WTC11 (cell line): Measurements from ENCODE around the gene KIF5A. TPM values are rescaled to one million over a fixed set of nuclear protein-coding genes. Genes with fewer than 3 reads are reported as not detected.

Experiments
- ATAC-seq: fragments of 200-7000 bp; cut with Tn5 transposase; 2 replicates; pipeline ENCODE4 v1.10.0; 2021; ENCODE audit warnings: mild to moderate bottlenecking, moderate library complexity
- CTCF ChIA-PET: fragments of 300-600 bp; sonication (Branson Sonifier 250); formaldehyde crosslinking; loops from one replicate; lab custom pipeline; 2021; ENCODE audit warnings: antibody characterized with exemption; lab: Charles Lee
- POLR2A ChIA-PET: fragments of 350-600 bp; sonication (Branson Sonifier 250); formaldehyde crosslinking; loops from one replicate; lab custom pipeline; 2021; ENCODE audit warnings: antibody characterized with exemption; lab: Charles Lee
- DNase-seq: peaks from one replicate; pipeline ENCODE4 v3.0.0; 2021; ENCODE audit warnings: low spot score
- H3K27ac Mint-ChIP-seq: 2 replicates; pipeline ENCODE4 v1.8.0; 2021; ENCODE audit warnings: mixed read lengths
- H3K27me3 Mint-ChIP-seq: 2 replicates; pipeline ENCODE4 v1.8.0; 2021; ENCODE audit warnings: low read depth, mild to moderate bottlenecking, moderate library complexity, mixed read lengths
- H3K36me3 Mint-ChIP-seq: 2 replicates; pipeline ENCODE4 v1.8.0; 2021; ENCODE audit warnings: mixed read lengths
- H3K4me1 Mint-ChIP-seq: 2 replicates; pipeline ENCODE4 v1.8.0; 2022; ENCODE audit warnings: mixed read lengths
- H3K4me3 Mint-ChIP-seq: 2 replicates; pipeline ENCODE4 v1.8.0; 2021; ENCODE audit warnings: mild to moderate bottlenecking, moderate library complexity, mixed read lengths
- H3K9me3 Mint-ChIP-seq: 2 replicates; pipeline ENCODE4 v1.8.0; 2021; ENCODE audit warnings: mixed read lengths
- CREB1 ChIP-seq: sonication (generic); formaldehyde crosslinking; IDR thresholded peaks from 2 replicates; pipeline ENCODE4 v1.8.0; 2023; ENCODE audit warnings: mild to moderate bottlenecking, missing genetic modification reagents
- ELF4 ChIP-seq: sonication (generic); formaldehyde crosslinking; IDR thresholded peaks from 2 replicates; pipeline ENCODE4 v1.8.1; 2022; ENCODE audit warnings: low read depth, mild to moderate bottlenecking, moderate library complexity, missing genetic modification reagents
- FOXK1 ChIP-seq: sonication (generic); formaldehyde crosslinking; IDR thresholded peaks from 2 replicates; pipeline ENCODE4 v1.8.0; 2022; ENCODE audit warnings: mild to moderate bottlenecking, moderate library complexity, missing genetic modification reagents
- FOXP1 ChIP-seq: sonication (generic); formaldehyde crosslinking; IDR thresholded peaks from 2 replicates; pipeline ENCODE4 v1.8.0; 2022; ENCODE audit warnings: missing genetic modification reagents, mild to moderate bottlenecking, moderate library complexity, borderline replicate concordance
- IRF2 ChIP-seq: sonication (generic); formaldehyde crosslinking; IDR thresholded peaks from 2 replicates; pipeline ENCODE4 v1.8.0; 2022; ENCODE audit warnings: low read depth, missing genetic modification reagents, borderline replicate concordance
- KAT7 ChIP-seq: sonication (generic); formaldehyde crosslinking; IDR thresholded peaks from 2 replicates; pipeline ENCODE4 v1.8.1; 2023; ENCODE audit warnings: missing genetic modification reagents, mild to moderate bottlenecking, borderline replicate concordance
- MYBL2 ChIP-seq: sonication (generic); formaldehyde crosslinking; IDR thresholded peaks from 2 replicates; pipeline ENCODE4 v1.8.1; 2023; ENCODE audit warnings: mild to moderate bottlenecking, moderate library complexity, missing genetic modification reagents
- RORB ChIP-seq: fragments of 250-450 bp; sonication (Bioruptor Pico); IDR thresholded peaks from 2 replicates; pipeline ENCODE4 v1.9.0; 2021; ENCODE audit warnings: mild to moderate bottlenecking
- SP1 ChIP-seq: sonication (generic); formaldehyde crosslinking; conservative IDR thresholded peaks from 2 replicates; pipeline ENCODE4 v1.8.1; 2022; ENCODE audit warnings: missing genetic modification reagents
- TP53 ChIP-seq: sonication (generic); formaldehyde crosslinking; IDR thresholded peaks from 2 replicates; pipeline ENCODE4 v1.8.1; 2023; ENCODE audit warnings: mild to moderate bottlenecking, missing genetic modification reagents
- ZNF138 ChIP-seq: sonication (generic); formaldehyde crosslinking; conservative IDR thresholded peaks from 2 replicates; pipeline ENCODE4 v1.8.1; 2022; ENCODE audit warnings: mild to moderate bottlenecking, moderate library complexity, missing genetic modification reagents
- ZNF232 ChIP-seq: sonication (generic); formaldehyde crosslinking; IDR thresholded peaks from 2 replicates; pipeline ENCODE4 v1.8.0; 2022; ENCODE audit warnings: mild to moderate bottlenecking, missing genetic modification reagents
- total RNA-seq: library from RNA; stranded (reverse); gene quantifications from 3 replicates; pipeline ENCODE4 v1.2.3, GENCODE V29; 2021
- TF ChIP-seq, protein P1 (sequence below): sonication (generic); formaldehyde crosslinking; IDR thresholded peaks from 2 replicates; pipeline ENCODE4 v1.8.1; 2022; ENCODE audit warnings: low read depth, mild to moderate bottlenecking, moderate library complexity, missing genetic modification reagents, borderline replicate concordance
- TF ChIP-seq, protein P2 (sequence below): sonication (generic); formaldehyde crosslinking; IDR thresholded peaks from 2 replicates; pipeline ENCODE4 v1.8.1; 2023; ENCODE audit warnings: mild to moderate bottlenecking, missing genetic modification reagents
- TF ChIP-seq, protein P3 (sequence below): fragments of 250-450 bp; sonication (Bioruptor Pico); IDR thresholded peaks from 2 replicates; pipeline ENCODE4 v1.8.0; 2021; ENCODE audit warnings: mild to moderate bottlenecking
- TF ChIP-seq, protein P4 (sequence below): sonication (generic); formaldehyde crosslinking; IDR thresholded peaks from 2 replicates; pipeline ENCODE4 v1.8.0; 2023; ENCODE audit warnings: missing genetic modification reagents
- TF ChIP-seq, protein P5 (sequence below): sonication (generic); formaldehyde crosslinking; IDR thresholded peaks from 2 replicates; pipeline ENCODE4 v1.8.1; 2023; ENCODE audit warnings: mild to moderate bottlenecking, missing genetic modification reagents, moderate library complexity
- TF ChIP-seq, protein P6 (sequence below): sonication (generic); formaldehyde crosslinking; IDR thresholded peaks from 2 replicates; pipeline ENCODE4 v1.8.0; 2023; ENCODE audit warnings: mild to moderate bottlenecking, missing genetic modification reagents
- TF ChIP-seq, protein P7 (sequence below): sonication (generic); formaldehyde crosslinking; IDR thresholded peaks from 2 replicates; pipeline ENCODE4 v1.8.1; 2022; ENCODE audit warnings: mild to moderate bottlenecking, moderate library complexity, missing genetic modification reagents
- TF ChIP-seq, protein P8 (sequence below): sonication (generic); formaldehyde crosslinking; IDR thresholded peaks from 2 replicates; pipeline ENCODE4 v1.8.1; 2023; ENCODE audit warnings: mild to moderate bottlenecking, moderate library complexity, missing genetic modification reagents

KIF5A gene
- total RNA-seq, 1 experiment from 2014 or later, result 16.1 TPM

DNA sequence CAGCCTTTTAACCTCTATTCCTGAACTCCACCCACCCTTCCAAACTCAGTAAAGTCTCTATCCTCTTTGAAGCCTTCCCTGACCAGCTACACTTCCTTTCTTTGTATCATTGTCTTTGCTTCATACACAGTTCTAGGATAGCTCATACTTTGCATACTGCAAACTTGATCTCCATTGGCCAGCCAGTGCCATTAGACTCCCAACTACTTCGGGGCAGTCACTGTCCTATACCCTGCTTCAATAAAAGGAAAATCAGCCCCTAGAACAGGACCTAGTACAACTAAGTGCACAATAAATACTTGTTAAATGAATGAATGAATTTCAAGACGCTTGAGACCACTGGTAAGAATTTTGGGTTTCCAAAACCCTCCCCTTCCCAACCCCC is 40.6 kb downstream of the KIF5A start:
- H3K4me1 Mint-ChIP-seq, result peaks cover 14% of the 10 kb centered on the region
- TF ChIP-seq FOXP1 (CRISPR knock-in tag) (no peak), ZNF138 (CRISPR knock-in tag) (no peak), CREB1 (CRISPR knock-in tag) (no peak), RORB (no peak)
- TF ChIP-seq, protein P1, sequence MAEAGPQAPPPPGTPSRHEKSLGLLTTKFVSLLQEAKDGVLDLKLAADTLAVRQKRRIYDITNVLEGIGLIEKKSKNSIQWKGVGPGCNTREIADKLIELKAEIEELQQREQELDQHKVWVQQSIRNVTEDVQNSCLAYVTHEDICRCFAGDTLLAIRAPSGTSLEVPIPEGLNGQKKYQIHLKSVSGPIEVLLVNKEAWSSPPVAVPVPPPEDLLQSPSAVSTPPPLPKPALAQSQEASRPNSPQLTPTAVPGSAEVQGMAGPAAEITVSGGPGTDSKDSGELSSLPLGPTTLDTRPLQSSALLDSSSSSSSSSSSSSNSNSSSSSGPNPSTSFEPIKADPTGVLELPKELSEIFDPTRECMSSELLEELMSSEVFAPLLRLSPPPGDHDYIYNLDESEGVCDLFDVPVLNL (CRISPR knock-in tag), result no peak
- ChIA-PET POLR2A (interaction anchor here (0.6 to 1.2 kb wide), 3 partner anchors 21 to 1731 kb away, joined by 3 to 4 read pairs (median 3); partner anchors contain the start of gene ARHGEF25), CTCF (interaction anchor here (0.6 to 4.7 kb wide), 10 partner anchors 9 to 320 kb away, joined by 3 to 22 read pairs (median 6); partner anchors contain the start of genes ARHGEF25, B4GALNT1 and DTX3)
- 0 out of 2 replicates have a peak, but pooled peaks cover 4% of the 10 kb centered on the region for H3K36me3 Mint-ChIP-seq
- H3K27me3 Mint-ChIP-seq, result peaks cover 3% of the 10 kb centered on the region; the same call in 1 of the 2 replicates
- ATAC-seq (peak; percentile 9), DNase-seq (no peak)
- H3K9me3 Mint-ChIP-seq, result no peaks in the 10 kb centered on the region
- peak overlapping the region; percentile 89 for H3K4me3 Mint-ChIP-seq
- H3K27ac Mint-ChIP-seq, result peak overlapping the region; percentile 72

DNA sequence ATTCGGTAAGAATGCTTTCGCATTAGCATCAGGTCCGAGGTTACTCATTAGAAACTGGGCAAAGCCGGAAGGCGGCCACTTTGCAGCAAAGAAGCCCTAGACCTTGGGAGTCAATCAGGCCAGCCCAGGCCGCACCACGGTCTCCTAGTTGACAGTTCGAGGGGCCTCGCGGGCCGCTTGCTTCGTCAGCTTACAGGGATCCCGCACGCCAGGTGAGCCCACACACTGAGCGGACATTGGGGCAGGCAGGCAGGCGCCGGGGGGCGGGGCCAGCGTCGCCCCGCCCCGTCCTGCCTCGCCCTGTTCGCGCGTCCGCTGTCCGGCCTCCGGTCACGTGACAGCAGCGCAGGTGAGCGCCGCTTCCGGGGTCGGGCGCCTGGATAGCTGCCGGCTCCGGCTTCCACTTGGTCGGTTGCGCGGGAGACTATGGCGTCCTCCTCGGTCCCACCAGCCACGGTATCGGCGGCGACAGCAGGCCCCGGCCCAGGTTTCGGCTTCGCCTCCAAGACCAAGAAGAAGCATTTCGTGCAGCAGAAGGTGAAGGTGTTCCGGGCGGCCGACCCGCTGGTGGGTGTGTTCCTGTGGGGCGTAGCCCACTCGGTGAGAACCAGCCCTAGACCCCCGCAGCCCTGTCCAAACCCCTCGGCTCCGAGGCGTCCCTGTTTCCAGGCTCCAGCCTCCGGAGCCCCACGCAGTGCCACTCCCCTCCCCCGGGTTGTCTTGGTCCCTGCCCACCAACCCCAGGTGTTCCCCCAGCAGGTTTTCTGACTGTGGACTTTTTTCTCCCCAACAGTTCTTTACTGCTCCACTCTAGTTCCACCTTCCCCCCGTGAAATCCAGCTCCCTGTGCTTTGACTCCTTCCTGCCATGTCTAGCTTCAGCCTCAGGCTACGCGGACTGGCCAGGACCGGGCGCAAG is 41.3 kb downstream of the KIF5A start, which contains the start of gene PIP4K2C:
PIP4K2C (plus strand) TSS at position 329 of the 918 bp plus-strand sequence; CDS start at position 427, 98 bp downstream.
- POLR2A ChIA-PET, result interaction anchor here (0.6 to 1.3 kb wide), 5 partner anchors 18 to 1730 kb away, joined by 3 to 4 read pairs (median 3); partner anchors contain the start of gene ARHGEF25
- DNase-seq (peak; percentile 91), ATAC-seq (peak; percentile 98)
- Mint-ChIP-seq H3K9me3 (no peaks in the 10 kb centered on the region), H3K4me1 (peaks cover 14% of the 10 kb centered on the region), H3K27me3 (peaks cover 3% of the 10 kb centered on the region; the same call in 1 of the 2 replicates), H3K36me3 (peaks cover 8% of the 10 kb centered on the region), H3K27ac (peak within 1 kb of the TSS; percentile 72), H3K4me3 (peak within 1 kb of the TSS; percentile 89)
- CTCF ChIA-PET, result interaction anchor here (0.6 to 4.7 kb wide), 14 partner anchors 8 to 320 kb away, joined by 3 to 22 read pairs (median 5); partner anchors contain the start of genes ARHGEF25, B4GALNT1, DTX3 and TSFM
- TF ChIP-seq ELF4 (CRISPR knock-in tag) (no peak), KAT7 (CRISPR knock-in tag) (0 out of 2 replicates have a peak, but pooled peaks have one; percentile 62), SP1 (CRISPR knock-in tag) (peak; percentile 92), IRF2 (CRISPR knock-in tag) (no peak), ZNF232 (CRISPR knock-in tag) (peak; percentile 88; the same call in 1 of the 2 replicates), FOXK1 (CRISPR knock-in tag) (peak; percentile 75), ZNF138 (CRISPR knock-in tag) (no peak), TP53 (CRISPR knock-in tag) (no peak), MYBL2 (CRISPR knock-in tag) (0 out of 2 replicates have a peak, but pooled peaks have one; percentile 67)
- TF ChIP-seq, protein P2, sequence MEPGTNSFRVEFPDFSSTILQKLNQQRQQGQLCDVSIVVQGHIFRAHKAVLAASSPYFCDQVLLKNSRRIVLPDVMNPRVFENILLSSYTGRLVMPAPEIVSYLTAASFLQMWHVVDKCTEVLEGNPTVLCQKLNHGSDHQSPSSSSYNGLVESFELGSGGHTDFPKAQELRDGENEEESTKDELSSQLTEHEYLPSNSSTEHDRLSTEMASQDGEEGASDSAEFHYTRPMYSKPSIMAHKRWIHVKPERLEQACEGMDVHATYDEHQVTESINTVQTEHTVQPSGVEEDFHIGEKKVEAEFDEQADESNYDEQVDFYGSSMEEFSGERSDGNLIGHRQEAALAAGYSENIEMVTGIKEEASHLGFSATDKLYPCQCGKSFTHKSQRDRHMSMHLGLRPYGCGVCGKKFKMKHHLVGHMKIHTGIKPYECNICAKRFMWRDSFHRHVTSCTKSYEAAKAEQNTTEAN (CRISPR knock-in tag), result peak; percentile 38; the same call in 1 of the 2 replicates
- TF ChIP-seq, protein P3, sequence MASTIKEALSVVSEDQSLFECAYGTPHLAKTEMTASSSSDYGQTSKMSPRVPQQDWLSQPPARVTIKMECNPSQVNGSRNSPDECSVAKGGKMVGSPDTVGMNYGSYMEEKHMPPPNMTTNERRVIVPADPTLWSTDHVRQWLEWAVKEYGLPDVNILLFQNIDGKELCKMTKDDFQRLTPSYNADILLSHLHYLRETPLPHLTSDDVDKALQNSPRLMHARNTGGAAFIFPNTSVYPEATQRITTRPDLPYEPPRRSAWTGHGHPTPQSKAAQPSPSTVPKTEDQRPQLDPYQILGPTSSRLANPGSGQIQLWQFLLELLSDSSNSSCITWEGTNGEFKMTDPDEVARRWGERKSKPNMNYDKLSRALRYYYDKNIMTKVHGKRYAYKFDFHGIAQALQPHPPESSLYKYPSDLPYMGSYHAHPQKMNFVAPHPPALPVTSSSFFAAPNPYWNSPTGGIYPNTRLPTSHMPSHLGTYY (CRISPR knock-in tag), result no peak
- TF ChIP-seq, protein P4, sequence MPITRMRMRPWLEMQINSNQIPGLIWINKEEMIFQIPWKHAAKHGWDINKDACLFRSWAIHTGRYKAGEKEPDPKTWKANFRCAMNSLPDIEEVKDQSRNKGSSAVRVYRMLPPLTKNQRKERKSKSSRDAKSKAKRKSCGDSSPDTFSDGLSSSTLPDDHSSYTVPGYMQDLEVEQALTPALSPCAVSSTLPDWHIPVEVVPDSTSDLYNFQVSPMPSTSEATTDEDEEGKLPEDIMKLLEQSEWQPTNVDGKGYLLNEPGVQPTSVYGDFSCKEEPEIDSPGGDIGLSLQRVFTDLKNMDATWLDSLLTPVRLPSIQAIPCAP (CRISPR knock-in tag), result 0 out of 2 replicates have a peak, but pooled peaks have one; percentile 16
- TF ChIP-seq, protein P5, sequence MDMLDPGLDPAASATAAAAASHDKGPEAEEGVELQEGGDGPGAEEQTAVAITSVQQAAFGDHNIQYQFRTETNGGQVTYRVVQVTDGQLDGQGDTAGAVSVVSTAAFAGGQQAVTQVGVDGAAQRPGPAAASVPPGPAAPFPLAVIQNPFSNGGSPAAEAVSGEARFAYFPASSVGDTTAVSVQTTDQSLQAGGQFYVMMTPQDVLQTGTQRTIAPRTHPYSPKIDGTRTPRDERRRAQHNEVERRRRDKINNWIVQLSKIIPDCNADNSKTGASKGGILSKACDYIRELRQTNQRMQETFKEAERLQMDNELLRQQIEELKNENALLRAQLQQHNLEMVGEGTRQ, result peak; percentile 98
- TF ChIP-seq, protein P6, sequence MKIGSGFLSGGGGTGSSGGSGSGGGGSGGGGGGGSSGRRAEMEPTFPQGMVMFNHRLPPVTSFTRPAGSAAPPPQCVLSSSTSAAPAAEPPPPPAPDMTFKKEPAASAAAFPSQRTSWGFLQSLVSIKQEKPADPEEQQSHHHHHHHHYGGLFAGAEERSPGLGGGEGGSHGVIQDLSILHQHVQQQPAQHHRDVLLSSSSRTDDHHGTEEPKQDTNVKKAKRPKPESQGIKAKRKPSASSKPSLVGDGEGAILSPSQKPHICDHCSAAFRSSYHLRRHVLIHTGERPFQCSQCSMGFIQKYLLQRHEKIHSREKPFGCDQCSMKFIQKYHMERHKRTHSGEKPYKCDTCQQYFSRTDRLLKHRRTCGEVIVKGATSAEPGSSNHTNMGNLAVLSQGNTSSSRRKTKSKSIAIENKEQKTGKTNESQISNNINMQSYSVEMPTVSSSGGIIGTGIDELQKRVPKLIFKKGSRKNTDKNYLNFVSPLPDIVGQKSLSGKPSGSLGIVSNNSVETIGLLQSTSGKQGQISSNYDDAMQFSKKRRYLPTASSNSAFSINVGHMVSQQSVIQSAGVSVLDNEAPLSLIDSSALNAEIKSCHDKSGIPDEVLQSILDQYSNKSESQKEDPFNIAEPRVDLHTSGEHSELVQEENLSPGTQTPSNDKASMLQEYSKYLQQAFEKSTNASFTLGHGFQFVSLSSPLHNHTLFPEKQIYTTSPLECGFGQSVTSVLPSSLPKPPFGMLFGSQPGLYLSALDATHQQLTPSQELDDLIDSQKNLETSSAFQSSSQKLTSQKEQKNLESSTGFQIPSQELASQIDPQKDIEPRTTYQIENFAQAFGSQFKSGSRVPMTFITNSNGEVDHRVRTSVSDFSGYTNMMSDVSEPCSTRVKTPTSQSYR (CRISPR knock-in tag), result no peak
- TF ChIP-seq, protein P7, sequence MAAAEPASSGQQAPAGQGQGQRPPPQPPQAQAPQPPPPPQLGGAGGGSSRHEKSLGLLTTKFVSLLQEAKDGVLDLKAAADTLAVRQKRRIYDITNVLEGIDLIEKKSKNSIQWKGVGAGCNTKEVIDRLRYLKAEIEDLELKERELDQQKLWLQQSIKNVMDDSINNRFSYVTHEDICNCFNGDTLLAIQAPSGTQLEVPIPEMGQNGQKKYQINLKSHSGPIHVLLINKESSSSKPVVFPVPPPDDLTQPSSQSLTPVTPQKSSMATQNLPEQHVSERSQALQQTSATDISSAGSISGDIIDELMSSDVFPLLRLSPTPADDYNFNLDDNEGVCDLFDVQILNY (CRISPR knock-in tag), result peak; percentile 97
- TF ChIP-seq, protein P8, sequence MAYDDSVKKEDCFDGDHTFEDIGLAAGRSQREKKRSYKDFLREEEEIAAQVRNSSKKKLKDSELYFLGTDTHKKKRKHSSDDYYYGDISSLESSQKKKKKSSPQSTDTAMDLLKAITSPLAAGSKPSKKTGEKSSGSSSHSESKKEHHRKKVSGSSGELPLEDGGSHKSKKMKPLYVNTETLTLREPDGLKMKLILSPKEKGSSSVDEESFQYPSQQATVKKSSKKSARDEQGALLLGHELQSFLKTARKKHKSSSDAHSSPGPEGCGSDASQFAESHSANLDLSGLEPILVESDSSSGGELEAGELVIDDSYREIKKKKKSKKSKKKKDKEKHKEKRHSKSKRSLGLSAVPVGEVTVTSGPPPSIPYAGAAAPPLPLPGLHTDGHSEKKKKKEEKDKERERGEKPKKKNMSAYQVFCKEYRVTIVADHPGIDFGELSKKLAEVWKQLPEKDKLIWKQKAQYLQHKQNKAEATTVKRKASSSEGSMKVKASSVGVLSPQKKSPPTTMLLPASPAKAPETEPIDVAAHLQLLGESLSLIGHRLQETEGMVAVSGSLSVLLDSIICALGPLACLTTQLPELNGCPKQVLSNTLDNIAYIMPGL (CRISPR knock-in tag), result peak; percentile 52; the same call in 1 of the 2 replicates
